HG03342 (cell line): ENCODE measurements around the gene PTPRN2.

ENCODE experiments used
- ATAC-seq: cut with Tn5 transposase; IDR thresholded peaks from one replicate; pipeline ENCODE4 v1.9.1; 2021; ENCODE audit warnings: mild to moderate bottlenecking, moderate library complexity; ENCODE audit not compliant: unreplicated experiment

The PTPRN2 gene

GRCh38 chr7:157553256-157553655, 1034.4 kb downstream of the PTPRN2 start:
- ATAC-seq, result no peak

DNA sequence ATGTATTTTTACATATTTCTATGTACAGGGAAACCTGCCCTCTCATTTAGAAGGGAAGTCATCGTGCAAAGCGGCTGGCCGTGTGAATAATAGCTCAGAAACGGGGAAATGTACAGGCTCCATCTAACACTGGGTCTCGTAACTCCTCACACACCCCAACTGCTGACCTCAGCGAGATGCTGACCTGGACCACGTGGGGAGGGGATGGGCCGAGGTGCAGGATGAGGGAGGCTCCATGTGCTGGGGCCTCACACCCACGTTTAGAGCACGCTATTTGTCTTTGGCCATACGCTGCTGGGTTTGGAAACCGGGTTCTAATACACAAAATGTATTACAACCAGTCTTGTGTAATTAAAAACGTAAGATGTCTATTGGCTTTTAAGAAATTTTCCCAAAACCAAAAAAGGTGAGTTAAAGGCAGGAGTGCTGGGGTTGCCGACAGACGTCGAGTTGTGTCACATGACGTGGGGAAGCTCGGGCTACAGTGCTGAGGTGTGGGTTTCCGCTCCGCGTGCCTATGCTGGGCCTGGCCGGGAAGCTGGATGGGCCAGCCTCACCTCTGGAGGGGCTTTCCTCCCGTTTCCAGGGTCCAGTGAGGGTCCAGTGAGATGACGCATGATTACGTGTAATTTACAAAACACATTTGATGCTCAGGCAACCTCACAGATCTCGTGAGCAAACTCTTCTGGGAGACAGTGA, 1035.2 kb downstream of the PTPRN2 start:
- no peak for ATAC-seq

GRCh38 chr7:157551325-157552070, 1036.1 kb downstream of the PTPRN2 start:
- no peak for ATAC-seq

DNA sequence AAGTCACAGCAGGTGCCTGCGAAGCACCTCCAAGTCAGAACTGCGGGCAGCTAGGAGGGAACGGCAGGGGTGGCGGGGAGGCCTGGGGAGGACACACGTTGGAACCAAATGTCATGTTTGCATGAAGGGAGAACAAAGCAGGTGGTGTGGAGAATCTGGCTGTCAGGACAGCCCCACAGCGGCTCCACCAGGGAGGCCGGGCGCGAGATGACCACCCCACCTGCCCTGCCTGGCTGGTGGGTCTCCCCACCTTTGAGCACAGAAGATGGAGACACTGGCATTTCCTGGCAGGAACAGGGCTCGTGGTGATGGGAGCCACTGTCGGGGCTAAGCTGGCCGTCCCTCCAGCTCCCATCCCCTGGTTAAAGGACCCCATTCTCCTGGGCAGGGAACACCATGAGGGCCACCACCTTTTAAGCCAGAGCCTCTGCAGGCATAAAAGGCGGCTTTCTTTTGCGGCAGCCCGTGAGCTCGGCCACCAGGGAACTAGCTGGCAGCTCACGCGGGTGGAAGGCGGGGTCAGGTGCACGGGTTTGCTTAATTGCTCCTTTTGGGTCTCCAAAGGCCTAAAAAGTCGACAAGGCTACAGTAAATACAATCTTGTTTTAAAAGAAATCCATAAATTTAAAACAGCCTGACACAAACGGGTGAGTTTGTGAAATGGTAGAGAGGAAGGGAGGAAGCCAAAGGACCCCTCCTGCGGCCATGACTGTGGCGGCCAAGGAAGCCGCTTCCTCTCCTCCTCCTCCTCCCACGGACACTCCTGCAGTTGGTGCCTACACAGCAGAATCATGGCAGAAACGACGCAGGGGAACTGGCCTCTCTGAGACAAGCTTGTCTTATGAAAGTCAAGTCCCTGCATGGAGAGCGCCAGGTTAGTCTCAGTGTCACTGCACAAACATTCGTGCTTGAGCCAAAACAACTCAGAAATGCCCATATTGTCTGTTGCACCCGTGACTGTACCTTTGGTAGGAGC, 1037.0 kb downstream of the PTPRN2 start:
- no peak for ATAC-seq

DNA sequence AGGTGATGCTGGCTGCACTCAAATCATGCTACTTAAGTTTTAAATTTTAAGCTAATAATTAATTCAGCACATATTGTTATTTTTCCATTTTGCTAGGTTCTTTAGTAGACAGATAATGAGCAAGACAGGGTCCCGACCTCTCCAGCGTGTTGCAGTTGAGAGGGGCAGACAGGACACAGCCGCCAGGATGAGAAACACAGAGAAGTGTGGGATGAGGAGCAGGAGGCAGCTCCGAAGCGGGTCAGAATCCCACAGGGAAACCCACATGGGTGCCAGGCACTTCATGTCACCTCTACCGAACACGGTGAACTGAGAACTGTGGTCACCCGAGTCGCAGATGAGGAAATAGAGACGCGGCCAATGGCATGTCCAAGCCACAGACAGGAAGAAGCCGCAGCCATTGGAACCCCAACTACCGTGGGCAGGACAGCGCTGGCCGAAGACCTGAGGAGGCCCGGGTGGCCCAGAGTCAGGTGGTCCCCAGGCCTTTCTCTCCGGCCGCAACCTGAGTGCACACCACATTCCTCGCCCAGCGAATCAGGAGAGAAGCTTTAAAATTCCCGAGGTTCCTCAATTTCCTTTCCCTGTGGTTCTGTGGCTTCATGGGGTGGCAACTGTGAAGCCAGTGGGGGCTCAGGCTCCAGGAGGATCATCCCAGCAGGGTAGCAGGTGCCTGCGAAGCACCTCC, 1037.9 kb downstream of the PTPRN2 start:
- no peak for ATAC-seq

DNA sequence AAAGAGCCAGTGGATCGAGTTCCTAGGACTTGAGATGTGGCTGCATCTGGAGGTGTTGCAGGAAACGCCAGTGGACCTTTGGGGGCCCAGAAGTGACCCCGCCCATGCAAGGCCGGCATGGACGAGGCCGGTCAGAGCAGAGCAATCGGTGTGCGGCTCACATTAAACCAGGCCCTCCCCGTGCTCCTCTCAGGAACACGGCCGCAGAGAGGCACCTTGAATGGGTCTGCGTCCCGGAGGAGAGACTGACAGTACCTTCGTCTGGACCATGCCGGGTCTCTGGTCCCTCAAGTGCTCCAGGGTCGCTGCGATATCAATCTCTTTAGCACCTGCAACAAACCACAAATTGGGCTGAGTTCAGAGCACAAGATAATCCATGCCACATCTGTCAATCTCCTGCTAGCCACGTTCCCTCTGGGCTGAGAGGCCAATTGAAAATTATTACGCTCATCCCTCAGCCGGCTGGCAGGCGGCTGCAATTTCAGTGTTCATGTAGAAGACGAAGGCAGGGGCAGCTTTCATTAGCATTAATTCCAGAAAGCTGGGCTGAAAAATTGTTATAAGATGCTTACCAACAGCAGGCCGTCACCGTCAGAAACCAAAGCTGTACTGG, 1038.8 kb downstream of the PTPRN2 start:
- ATAC-seq, result no peak

- ATAC-seq, result no peak
These were observed 1040.0 kb downstream of the PTPRN2 start for GRCh38 chr7:157547611-157548010.

DNA sequence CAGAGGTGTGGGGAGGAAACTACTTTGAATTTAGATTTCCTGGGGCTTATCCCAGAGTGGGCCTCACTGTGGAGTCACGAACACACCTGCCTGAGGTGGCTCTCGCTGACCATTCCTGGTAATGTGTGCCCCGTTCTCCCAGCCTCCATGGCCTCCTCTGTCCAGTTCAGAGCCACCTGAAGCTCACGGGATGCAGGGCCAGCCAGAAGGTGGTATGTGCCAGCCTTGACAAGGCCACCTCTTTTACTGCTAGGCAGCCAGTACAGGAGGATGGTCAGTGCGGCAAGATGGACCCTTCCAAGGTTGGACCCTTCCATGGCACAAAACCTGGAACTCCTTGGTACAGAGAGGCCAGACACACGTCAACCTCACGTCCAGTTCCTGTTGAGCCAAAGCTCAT, 1040.5 kb downstream of the PTPRN2 start:
- no peak for ATAC-seq

GRCh38 chr7:157545681-157546060, 1042.0 kb downstream of the PTPRN2 start:
- ATAC-seq, result no peak

GRCh38 chr7:157544980-157545680, 1042.5 kb downstream of the PTPRN2 start:
- ATAC-seq, result no peak

- ATAC-seq, result no peak
These were observed 1043.4 kb downstream of the PTPRN2 start for GRCh38 chr7:157544226-157544625.

GRCh38 chr7:157543791-157544190, 1043.8 kb downstream of the PTPRN2 start:
- ATAC-seq, result no peak

- no peak for ATAC-seq
These were observed 1044.3 kb downstream of the PTPRN2 start for GRCh38 chr7:157543276-157543675.

GRCh38 chr7:157542068-157543021, 1045.3 kb downstream of the PTPRN2 start:
- ATAC-seq, result no peak

DNA sequence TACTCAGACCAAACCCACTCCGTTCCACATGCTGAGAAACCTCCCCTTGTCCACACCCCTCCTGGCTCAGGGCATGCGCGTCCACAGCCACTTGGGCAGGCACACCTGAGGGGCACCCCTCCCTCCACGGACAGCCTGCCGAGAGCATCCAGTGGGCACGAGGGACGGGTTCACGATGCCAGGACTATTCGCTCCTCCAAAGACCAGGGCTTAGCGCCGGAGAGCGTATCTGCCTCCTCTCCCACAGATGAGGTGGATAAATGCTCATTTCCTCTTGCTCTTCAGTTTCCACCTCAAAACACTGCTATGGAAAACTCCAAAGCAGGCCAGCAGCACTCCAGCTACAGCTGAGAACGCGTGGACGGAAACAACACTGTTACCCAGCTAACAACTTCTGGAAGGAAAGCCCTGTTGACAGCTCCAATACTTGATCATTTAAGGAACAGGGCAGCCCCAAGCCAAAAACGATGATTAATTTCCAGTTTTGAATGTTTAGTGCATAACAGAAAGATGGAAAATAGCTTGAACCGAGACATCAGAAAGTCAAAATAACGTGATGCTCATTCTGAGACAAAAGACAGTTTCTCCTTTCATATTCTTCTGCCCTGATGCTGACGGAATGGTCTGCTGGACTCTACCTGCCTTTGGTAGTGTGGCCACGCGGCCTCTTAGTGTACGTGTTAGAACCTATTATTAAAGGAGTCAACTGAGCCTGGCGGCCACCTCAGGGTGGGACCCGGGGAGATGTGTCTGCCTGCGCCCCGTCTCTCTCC, 1046.1 kb downstream of the PTPRN2 start:
- no peak for ATAC-seq

DNA sequence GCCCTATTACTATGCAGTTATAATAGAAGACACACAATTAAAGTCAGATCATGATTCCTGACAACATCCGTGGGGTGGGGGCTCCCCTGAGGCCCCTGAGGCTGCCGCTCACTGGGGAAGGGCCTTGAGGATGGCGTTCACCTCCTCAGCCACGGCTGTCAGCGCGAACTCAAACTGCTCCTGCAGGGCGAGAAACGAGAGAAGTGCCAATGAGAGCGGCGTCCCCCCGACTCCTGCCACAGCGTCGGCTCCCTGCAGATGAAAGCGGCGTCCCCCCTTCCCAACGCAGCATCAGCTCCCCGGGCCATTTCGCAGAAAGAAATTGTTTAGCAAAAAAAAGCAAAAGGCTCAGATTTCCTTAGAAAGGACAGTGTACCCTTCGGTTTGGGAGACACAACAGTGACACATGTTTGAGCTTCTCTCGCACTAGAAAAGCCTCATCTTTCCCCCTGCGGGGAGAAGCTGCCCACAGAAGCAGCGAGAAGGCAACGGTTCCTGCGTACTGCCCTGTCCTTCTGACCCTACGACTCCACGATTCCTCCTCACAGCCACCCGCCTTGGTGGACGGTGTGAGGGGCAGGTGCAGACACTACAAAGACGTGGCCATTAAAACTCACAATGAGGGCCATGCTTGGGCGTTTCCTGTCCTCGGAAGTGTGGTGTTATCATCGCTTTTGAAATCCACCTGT, 1046.9 kb downstream of the PTPRN2 start:
- ATAC-seq, result no peak

- no peak for ATAC-seq
These were observed 1047.6 kb downstream of the PTPRN2 start for GRCh38 chr7:157540020-157540419.
